BE2C (cell line): ENCODE measurements around the gene MYH13.

ENCODE experiments used
- DNase-seq: peaks from one replicate; pipeline ENCODE4 v3.0.0-alpha.2; 2020
- H3K27me3 ChIP-seq: fragments of 250-450 bp; sonication (Bioruptor Pico); 2 replicates; pipeline ENCODE4 v1.5.1; 2020; ENCODE audit warnings: mild to moderate bottlenecking
- H3K36me3 ChIP-seq: fragments of 250-450 bp; sonication (Bioruptor Pico); 2 replicates; pipeline ENCODE4 v1.5.1; 2020; ENCODE audit warnings: mild to moderate bottlenecking
- H3K4me1 ChIP-seq: fragments of 250-450 bp; sonication (Bioruptor Pico); 2 replicates; pipeline ENCODE4 v1.5.1; 2020
- H3K4me3 ChIP-seq: 2 replicates; pipeline ENCODE4 v1.5.1; 2011; ENCODE audit warnings: low read depth, low read length
- H3K9me3 ChIP-seq: fragments of 250-450 bp; sonication (Bioruptor Pico); 2 replicates; pipeline ENCODE4 v1.5.1; 2020
- TF ChIP-seq, protein P1 (sequence below): IDR thresholded peaks from 2 replicates; pipeline ENCODE4 v1.5.1; 2012; ENCODE audit warnings: mild to moderate bottlenecking, low read depth, low read length

Gene MYH13

GRCh38 chr17:10306585-10306984, 66.2 kb downstream of the MYH13 start:
- no peaks in the 10 kb centered on the region for H3K4me1 ChIP-seq
- no peaks in the 10 kb centered on the region for H3K36me3 ChIP-seq
- TF ChIP-seq, protein P1, sequence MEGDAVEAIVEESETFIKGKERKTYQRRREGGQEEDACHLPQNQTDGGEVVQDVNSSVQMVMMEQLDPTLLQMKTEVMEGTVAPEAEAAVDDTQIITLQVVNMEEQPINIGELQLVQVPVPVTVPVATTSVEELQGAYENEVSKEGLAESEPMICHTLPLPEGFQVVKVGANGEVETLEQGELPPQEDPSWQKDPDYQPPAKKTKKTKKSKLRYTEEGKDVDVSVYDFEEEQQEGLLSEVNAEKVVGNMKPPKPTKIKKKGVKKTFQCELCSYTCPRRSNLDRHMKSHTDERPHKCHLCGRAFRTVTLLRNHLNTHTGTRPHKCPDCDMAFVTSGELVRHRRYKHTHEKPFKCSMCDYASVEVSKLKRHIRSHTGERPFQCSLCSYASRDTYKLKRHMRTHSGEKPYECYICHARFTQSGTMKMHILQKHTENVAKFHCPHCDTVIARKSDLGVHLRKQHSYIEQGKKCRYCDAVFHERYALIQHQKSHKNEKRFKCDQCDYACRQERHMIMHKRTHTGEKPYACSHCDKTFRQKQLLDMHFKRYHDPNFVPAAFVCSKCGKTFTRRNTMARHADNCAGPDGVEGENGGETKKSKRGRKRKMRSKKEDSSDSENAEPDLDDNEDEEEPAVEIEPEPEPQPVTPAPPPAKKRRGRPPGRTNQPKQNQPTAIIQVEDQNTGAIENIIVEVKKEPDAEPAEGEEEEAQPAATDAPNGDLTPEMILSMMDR, result no peak
- H3K9me3 ChIP-seq, result no peaks in the 10 kb centered on the region
- no peak for DNase-seq
- no peaks in the 10 kb centered on the region for H3K27me3 ChIP-seq
- no peak overlapping the region for H3K4me3 ChIP-seq

- no peaks in the 10 kb centered on the region for H3K9me3 ChIP-seq
- no peaks in the 10 kb centered on the region for H3K27me3 ChIP-seq
- no peak overlapping the region for H3K4me3 ChIP-seq
- no peak for DNase-seq
- TF ChIP-seq, protein P1, result no peak
- no peaks in the 10 kb centered on the region for H3K4me1 ChIP-seq
- no peaks in the 10 kb centered on the region for H3K36me3 ChIP-seq
Measured at GRCh38 chr17:10305398-10305797, 67.4 kb downstream of the MYH13 start.

- no peaks in the 10 kb centered on the region for H3K9me3 ChIP-seq
- H3K4me3 ChIP-seq, result no peak overlapping the region
- TF ChIP-seq, protein P1, result no peak
- H3K4me1 ChIP-seq, result no peaks in the 10 kb centered on the region
- no peak for DNase-seq
- H3K27me3 ChIP-seq, result no peaks in the 10 kb centered on the region
- no peaks in the 10 kb centered on the region for H3K36me3 ChIP-seq
Measured at GRCh38 chr17:10304758-10305300, 68.0 kb downstream of the MYH13 start.

DNA sequence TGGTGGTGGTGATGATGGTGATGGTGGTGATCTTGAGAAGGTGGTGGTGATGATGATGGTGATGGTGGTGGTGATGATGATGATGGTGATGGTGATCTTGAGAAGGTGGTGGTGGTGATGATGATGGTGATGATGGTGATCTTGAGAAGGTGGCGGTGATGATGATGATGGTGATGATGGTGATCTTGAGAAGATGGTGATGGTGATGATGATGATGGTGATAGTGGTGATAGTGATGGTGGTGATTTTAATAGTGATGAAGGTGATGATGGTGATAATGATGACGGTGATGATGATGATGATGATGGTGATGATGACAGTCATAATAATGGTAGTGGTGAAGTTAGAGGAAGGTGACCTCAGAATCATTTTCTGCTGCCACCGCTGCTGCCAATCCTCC, 75.1 kb downstream of the MYH13 start:
- Histone ChIP-seq H3K4me1 (no peaks in the 10 kb centered on the region), H3K4me3 (no peak overlapping the region), H3K36me3 (no peaks in the 10 kb centered on the region), H3K9me3 (no peaks in the 10 kb centered on the region), H3K27me3 (no peaks in the 10 kb centered on the region)
- DNase-seq, result no peak
- TF ChIP-seq, protein P1, result no peak

DNA sequence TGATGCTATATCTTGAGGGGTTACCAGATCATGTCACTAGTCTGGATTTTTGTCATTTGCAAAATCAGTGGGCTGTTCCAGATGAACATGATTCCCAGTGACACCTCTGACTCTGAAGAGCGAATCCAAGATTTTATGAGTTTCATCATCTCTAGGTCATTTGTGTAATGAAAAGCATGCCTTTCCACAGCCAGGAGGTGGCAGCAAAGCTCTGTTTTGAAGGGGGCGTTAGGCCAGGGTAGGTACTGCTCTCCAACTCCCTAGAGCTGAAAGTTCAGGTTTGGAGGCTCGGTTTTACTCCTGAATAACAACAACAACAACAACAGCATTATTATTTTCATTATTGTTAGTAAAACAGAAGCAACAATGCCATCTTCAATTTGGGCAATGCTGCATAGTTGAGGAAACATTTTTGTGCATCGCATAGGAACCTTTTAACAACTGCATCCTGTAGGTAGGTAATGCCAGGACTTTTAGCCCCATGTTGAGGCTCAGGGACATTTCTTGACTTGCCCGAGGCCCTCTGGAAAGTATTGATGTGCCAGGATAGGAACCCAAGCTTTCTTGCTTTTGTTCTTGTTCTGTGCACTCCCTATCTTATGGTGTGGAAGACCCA, 77.0 kb downstream of the MYH13 start:
- Histone ChIP-seq H3K9me3 (no peaks in the 10 kb centered on the region), H3K4me3 (no peak overlapping the region), H3K4me1 (no peaks in the 10 kb centered on the region), H3K27me3 (no peaks in the 10 kb centered on the region), H3K36me3 (no peaks in the 10 kb centered on the region)
- TF ChIP-seq, protein P1, result peak; percentile 19
- DNase-seq, result no peak

GRCh38 chr17:10294180-10294579, 78.6 kb downstream of the MYH13 start:
- DNase-seq, result no peak
- H3K4me3 ChIP-seq, result no peak overlapping the region
- no peaks in the 10 kb centered on the region for H3K27me3 ChIP-seq
- H3K4me1 ChIP-seq, result no peaks in the 10 kb centered on the region
- H3K9me3 ChIP-seq, result no peaks in the 10 kb centered on the region
- H3K36me3 ChIP-seq, result no peaks in the 10 kb centered on the region
- TF ChIP-seq, protein P1, result no peak
